Calu3 (cell line): Measurements from ENCODE around the gene LDLRAD4. TPM values are rescaled to one million over a fixed set of nuclear protein-coding genes. Genes with fewer than 3 reads are reported as not detected.

ENCODE experiments used
- BruUV-seq: library from RNA; stranded (reverse); fragments of 400-500 nt; replicated peaks from 2 replicates; lab custom pipeline; 2021; lab: Mats Ljungman, UMichigan
- CTCF ChIA-PET: fragments of 300-600 bp; sonication (Branson Sonifier 250); formaldehyde crosslinking; loops from one replicate; lab custom pipeline; 2022; ENCODE audit warnings: antibody characterized with exemption; lab: Charles Lee
- DNase-seq: peaks from one replicate; pipeline ENCODE4 v3.0.0; 2022
- H3K27ac Mint-ChIP-seq: one replicate; pipeline ENCODE4 v1.8.0; 2022; ENCODE audit warnings: mixed read lengths; ENCODE audit not compliant: unreplicated experiment
- H3K27me3 Mint-ChIP-seq: one replicate; pipeline ENCODE4 v1.8.0; 2022; ENCODE audit warnings: mixed read lengths; ENCODE audit not compliant: unreplicated experiment
- H3K36me3 Mint-ChIP-seq: one replicate; pipeline ENCODE4 v1.8.0; 2022; ENCODE audit warnings: mild to moderate bottlenecking, moderate library complexity, mixed read lengths; ENCODE audit not compliant: insufficient read depth, unreplicated experiment
- H3K4me1 Mint-ChIP-seq: one replicate; pipeline ENCODE4 v1.8.0; 2022; ENCODE audit warnings: mild to moderate bottlenecking, low read depth, mixed read lengths; ENCODE audit not compliant: unreplicated experiment
- H3K4me3 Mint-ChIP-seq: one replicate; pipeline ENCODE4 v1.8.0; 2022; ENCODE audit warnings: mild to moderate bottlenecking, low read depth, moderate library complexity, mixed read lengths; ENCODE audit not compliant: unreplicated experiment
- H3K9me3 Mint-ChIP-seq: one replicate; pipeline ENCODE4 v1.8.0; 2022; ENCODE audit warnings: low read depth, mixed read lengths; ENCODE audit not compliant: unreplicated experiment
- intact Hi-C: fragments of 100-400 bp; cut with micrococcal nuclease; formaldehyde crosslinking; loops from one replicate; pipeline ENCODE4 v1.10.0; 2022; ENCODE audit not compliant: unreplicated experiment
- total RNA-seq: library from RNA; stranded (reverse); gene quantifications from 2 replicates; pipeline ENCODE4 v1.2.3, GENCODE V29; 2022
- TF ChIP-seq, protein P1 (sequence below): fragments of 200-600 bp; IDR thresholded peaks from one replicate; pipeline ENCODE4 v1.8.0; 2022; ENCODE audit warnings: antibody characterized with exemption; ENCODE audit not compliant: unreplicated experiment

LDLRAD4 gene
- total RNA-seq, 1 experiment from 2014 or later, result 0.50 TPM

DNA sequence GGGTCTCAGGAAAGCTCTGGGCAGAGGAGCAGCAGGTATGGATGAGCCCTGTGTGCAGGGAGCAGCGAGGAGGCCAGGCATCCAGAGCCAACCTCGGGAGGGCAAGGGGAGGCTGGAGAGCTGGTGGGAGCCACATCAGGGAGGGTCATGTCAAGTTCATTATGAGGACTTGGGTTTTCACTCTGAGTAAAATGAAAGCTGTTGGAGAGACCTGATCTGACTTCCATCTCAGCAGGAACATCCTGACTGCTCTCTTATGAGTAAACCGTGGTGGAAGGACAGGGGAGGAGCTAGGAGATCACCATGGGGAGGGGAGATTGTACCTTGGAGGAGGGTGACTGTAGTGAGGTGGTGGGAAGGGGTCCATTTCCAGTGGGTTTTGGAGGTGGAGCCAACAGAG is 209.8 kb downstream of the LDLRAD4 start:
- intact Hi-C loops, result no loop called here
- H3K27ac Mint-ChIP-seq, result no peak overlapping the region

DNA sequence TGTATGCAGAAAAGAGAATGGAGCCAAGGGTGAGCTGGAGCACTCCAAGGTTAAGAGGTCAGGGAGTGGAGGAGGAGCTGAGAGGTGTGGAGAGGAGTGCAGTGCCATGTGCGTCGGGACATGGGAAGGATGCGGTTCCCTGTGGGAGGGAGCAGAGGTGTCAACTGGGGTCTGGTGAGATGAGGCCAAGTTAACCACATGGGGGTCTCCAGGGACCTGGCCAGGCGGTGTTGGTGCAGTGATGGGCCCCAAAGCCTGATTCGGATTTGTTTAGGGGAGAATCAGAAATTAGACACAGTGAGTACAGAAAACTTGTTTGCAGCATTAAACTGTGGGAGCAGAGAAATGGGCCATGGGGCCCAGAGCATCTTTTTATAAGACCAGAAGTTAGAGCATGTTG is 210.5 kb downstream of the LDLRAD4 start:
- no TSS peak for BruUV-seq
- no peak overlapping the region for H3K4me3 Mint-ChIP-seq

More for the DNA sequence above, 209.8 kb downstream of the LDLRAD4 start:
- H3K4me3 Mint-ChIP-seq, result no peak overlapping the region
- no peaks in the 10 kb centered on the region for H3K9me3 Mint-ChIP-seq
- H3K36me3 Mint-ChIP-seq, result no peaks in the 10 kb centered on the region
- CTCF ChIA-PET, result no interaction called here
- no peak for DNase-seq
- peaks cover 58% of the 10 kb centered on the region for H3K27me3 Mint-ChIP-seq
- no peaks in the 10 kb centered on the region for H3K4me1 Mint-ChIP-seq
- TF ChIP-seq, protein P1, sequence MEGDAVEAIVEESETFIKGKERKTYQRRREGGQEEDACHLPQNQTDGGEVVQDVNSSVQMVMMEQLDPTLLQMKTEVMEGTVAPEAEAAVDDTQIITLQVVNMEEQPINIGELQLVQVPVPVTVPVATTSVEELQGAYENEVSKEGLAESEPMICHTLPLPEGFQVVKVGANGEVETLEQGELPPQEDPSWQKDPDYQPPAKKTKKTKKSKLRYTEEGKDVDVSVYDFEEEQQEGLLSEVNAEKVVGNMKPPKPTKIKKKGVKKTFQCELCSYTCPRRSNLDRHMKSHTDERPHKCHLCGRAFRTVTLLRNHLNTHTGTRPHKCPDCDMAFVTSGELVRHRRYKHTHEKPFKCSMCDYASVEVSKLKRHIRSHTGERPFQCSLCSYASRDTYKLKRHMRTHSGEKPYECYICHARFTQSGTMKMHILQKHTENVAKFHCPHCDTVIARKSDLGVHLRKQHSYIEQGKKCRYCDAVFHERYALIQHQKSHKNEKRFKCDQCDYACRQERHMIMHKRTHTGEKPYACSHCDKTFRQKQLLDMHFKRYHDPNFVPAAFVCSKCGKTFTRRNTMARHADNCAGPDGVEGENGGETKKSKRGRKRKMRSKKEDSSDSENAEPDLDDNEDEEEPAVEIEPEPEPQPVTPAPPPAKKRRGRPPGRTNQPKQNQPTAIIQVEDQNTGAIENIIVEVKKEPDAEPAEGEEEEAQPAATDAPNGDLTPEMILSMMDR, result no peak
- no TSS peak for BruUV-seq

DNA sequence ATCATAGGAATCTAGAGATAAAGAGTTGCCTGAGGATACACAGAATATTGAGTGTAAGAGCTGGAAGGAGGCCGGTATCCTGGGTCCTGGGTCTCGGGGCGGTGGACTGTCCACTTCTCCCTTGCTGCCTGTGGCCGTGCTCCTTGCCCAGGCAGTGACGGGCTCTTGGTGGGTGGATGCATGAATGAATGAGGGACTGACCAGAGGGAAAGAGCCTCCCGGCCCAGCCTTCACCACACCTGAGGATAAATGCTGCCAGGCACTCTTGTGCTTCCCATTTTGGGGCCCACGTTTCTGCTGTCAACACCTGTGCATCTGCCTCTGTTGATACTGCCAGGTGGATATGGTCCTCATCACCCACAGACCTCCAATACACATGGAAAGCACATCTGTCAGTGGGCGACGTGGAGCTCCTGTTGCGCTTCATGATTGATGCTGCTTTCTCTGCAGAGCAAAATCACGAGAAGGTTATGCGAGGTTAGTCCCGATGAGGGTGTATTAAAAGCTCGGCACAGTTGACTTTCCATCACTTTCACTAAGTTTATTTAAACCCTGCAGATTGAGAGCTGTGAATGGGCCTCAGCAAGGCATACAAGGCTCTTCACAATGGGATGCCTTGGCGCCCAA is 211.4 kb downstream of the LDLRAD4 start:
- H3K27me3 Mint-ChIP-seq, result peaks cover 57% of the 10 kb centered on the region
- H3K9me3 Mint-ChIP-seq, result no peaks in the 10 kb centered on the region
- DNase-seq, result no peak
- CTCF ChIA-PET, result no interaction called here
- H3K4me1 Mint-ChIP-seq, result no peaks in the 10 kb centered on the region
- no peak overlapping the region for H3K27ac Mint-ChIP-seq
- H3K4me3 Mint-ChIP-seq, result no peak overlapping the region
- TF ChIP-seq, protein P1, result no peak
- no peaks in the 10 kb centered on the region for H3K36me3 Mint-ChIP-seq
- intact Hi-C loops, result loop anchor here (10.0 kb wide), 1 partner anchor 145 kb away; no protein-coding TSS in a partner anchor
- BruUV-seq, result no TSS peak

More for the DNA sequence above, 210.5 kb downstream of the LDLRAD4 start:
- Mint-ChIP-seq H3K27ac (no peak overlapping the region), H3K9me3 (no peaks in the 10 kb centered on the region), H3K27me3 (peaks cover 63% of the 10 kb centered on the region), H3K4me1 (no peaks in the 10 kb centered on the region), H3K36me3 (no peaks in the 10 kb centered on the region)
- intact Hi-C loops, result no loop called here
- CTCF ChIA-PET, result no interaction called here
- DNase-seq, result no peak
- TF ChIP-seq, protein P1, result no peak

DNA sequence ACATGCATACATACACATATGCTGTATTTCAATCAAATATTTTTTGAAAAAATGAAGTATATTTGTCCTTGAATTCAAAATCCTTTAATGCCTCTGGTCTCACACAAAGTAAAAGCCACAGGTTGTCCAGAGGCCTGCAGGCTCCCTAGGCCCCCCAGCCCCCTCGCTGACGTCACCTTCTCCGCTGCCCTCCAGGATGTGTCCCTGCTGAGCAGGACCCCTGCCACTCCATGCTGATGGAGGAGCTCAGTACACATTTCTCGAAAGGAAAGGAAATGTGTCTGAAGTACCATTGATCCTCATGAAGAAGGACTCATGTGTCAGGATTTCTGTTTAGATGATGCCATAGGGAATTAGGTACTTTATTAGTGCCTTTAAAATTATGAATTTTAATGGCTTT is 212.1 kb downstream of the LDLRAD4 start:
- no peaks in the 10 kb centered on the region for H3K4me1 Mint-ChIP-seq
- H3K4me3 Mint-ChIP-seq, result no peak overlapping the region
- H3K9me3 Mint-ChIP-seq, result no peaks in the 10 kb centered on the region
- no TSS peak for BruUV-seq
- intact Hi-C loops, result loop anchor here (10.0 kb wide), 1 partner anchor 144 kb away; no protein-coding TSS in a partner anchor
- DNase-seq, result no peak
- CTCF ChIA-PET, result no interaction called here
- H3K27me3 Mint-ChIP-seq, result peaks cover 56% of the 10 kb centered on the region
- H3K27ac Mint-ChIP-seq, result no peak overlapping the region
- H3K36me3 Mint-ChIP-seq, result no peaks in the 10 kb centered on the region
- TF ChIP-seq, protein P1, result no peak
